IMR-90 (cell line): ENCODE results near the gene CARNS1. TPM values are rescaled to one million over a fixed set of nuclear protein-coding genes. Genes with fewer than 3 reads are reported as not detected.

Experiments
- ATAC-seq: fragments of 200-7000 bp; cut with Tn5 transposase; 2 replicates; pipeline ENCODE4 v1.9.1; 2020; ENCODE audit warnings: low read depth, mild to moderate bottlenecking, moderate library complexity
- BruUV-seq: library from RNA; stranded (reverse); fragments of 400-500 nt; replicated peaks from 2 replicates; lab custom pipeline; 2021; lab: Mats Ljungman, UMichigan
- CTCF ChIA-PET: fragments of 300-600 bp; formaldehyde crosslinking; extraction: SDS; loops from one replicate; lab custom pipeline; 2021; ENCODE audit warnings: antibody characterized with exemption; lab: Yijun Ruan, JAX
- POLR2A ChIA-PET: fragments of 300-600 bp; sonication (Branson Sonifier 250); formaldehyde crosslinking; loops from one replicate; lab custom pipeline; 2022; ENCODE audit warnings: antibody characterized with exemption; ENCODE audit not compliant: unreplicated experiment; lab: Charles Lee
- DNase-seq: peaks from one replicate; pipeline ENCODE4 v3.0.0; 2013
- H2AFZ ChIP-seq: replicated peaks from 2 replicates; pipeline ENCODE3; 2013; ENCODE audit warnings: low read length, mild to moderate bottlenecking; ENCODE audit not compliant: poor library complexity
- H2AK5ac ChIP-seq: 2 replicates; pipeline ENCODE4 v1.6.1; 2013; ENCODE audit warnings: low read depth, low read length, inconsistent platforms
- H2AK9ac ChIP-seq: replicated peaks from 2 replicates; pipeline ENCODE3; 2013; ENCODE audit warnings: mild to moderate bottlenecking, low read depth, low read length, moderate library complexity; ENCODE audit not compliant: poor library complexity
- H2BK120ac ChIP-seq: 2 replicates; pipeline ENCODE4 v1.6.1; 2013; ENCODE audit warnings: low read depth, low read length, inconsistent platforms
- H2BK15ac ChIP-seq: 3 replicates; pipeline ENCODE4 v1.6.1; 2013; ENCODE audit warnings: low read depth, low read length, inconsistent platforms
- H2BK20ac ChIP-seq: 2 replicates; pipeline ENCODE4 v1.6.1; 2013; ENCODE audit warnings: low read depth, mild to moderate bottlenecking, inconsistent platforms, low read length, moderate library complexity
- H2BK5ac ChIP-seq: 2 replicates; pipeline ENCODE4 v1.6.1; 2013; ENCODE audit warnings: mild to moderate bottlenecking, low read depth, low read length, inconsistent platforms; ENCODE audit not compliant: poor library complexity, severe bottlenecking
- H3K14ac ChIP-seq: replicated peaks from 2 replicates; pipeline ENCODE4 v1.6.1; 2013; ENCODE audit warnings: low read depth, low read length, inconsistent platforms
- H3K18ac ChIP-seq: 2 replicates; pipeline ENCODE4 v1.6.1; 2013; ENCODE audit warnings: low read depth, low read length, control low read depth
- H3K23ac ChIP-seq: 2 replicates; pipeline ENCODE4 v1.6.1; 2013; ENCODE audit warnings: low read depth, low read length, inconsistent platforms
- H3K27ac ChIP-seq: 2 replicates; pipeline ENCODE4 v1.5.1; 2013; ENCODE audit warnings: mild to moderate bottlenecking, control low read depth, low read length; ENCODE audit not compliant: insufficient read depth
- H3K27me3 ChIP-seq: 2 replicates; pipeline ENCODE4 v1.6.1; 2013; ENCODE audit warnings: low read length; ENCODE audit not compliant: control insufficient read depth, insufficient read depth
- H3K36me3 ChIP-seq: 2 replicates; pipeline ENCODE4 v1.6.1; 2013; ENCODE audit warnings: low read length, mixed read lengths; ENCODE audit not compliant: control insufficient read depth, insufficient read depth
- H3K4ac ChIP-seq: 2 replicates; pipeline ENCODE4 v1.6.1; 2013; ENCODE audit warnings: low read depth, low read length, inconsistent platforms
- H3K4me1 ChIP-seq: 2 replicates; pipeline ENCODE4 v1.6.1; 2013; ENCODE audit warnings: low read length, mixed read lengths; ENCODE audit not compliant: control insufficient read depth, insufficient read depth
- H3K4me2 ChIP-seq: 2 replicates; pipeline ENCODE4 v1.6.1; 2013; ENCODE audit warnings: low read depth, mild to moderate bottlenecking, control low read depth, low read length, moderate library complexity
- H3K4me3 ChIP-seq: 2 replicates; pipeline ENCODE4 v1.5.1; 2013; ENCODE audit warnings: low read depth, mild to moderate bottlenecking, control low read depth, low read length, moderate library complexity; ENCODE audit not compliant: insufficient read depth
- H3K56ac ChIP-seq: 2 replicates; pipeline ENCODE4 v1.6.1; 2013; ENCODE audit warnings: low read length, inconsistent platforms; ENCODE audit not compliant: insufficient read depth; ENCODE audit errors: extremely low read depth
- H3K79me1 ChIP-seq, 2 experiments: 2 replicates each; pipeline ENCODE4 v1.6.1; 2013; ENCODE audit warnings: low read length in 2 of 2, inconsistent platforms in 1 of 2, low read depth in 1 of 2
- H3K9ac ChIP-seq: 2 replicates; pipeline ENCODE4 v1.6.1; 2013; ENCODE audit warnings: low read depth, low read length, control low read depth
- H3K9me1 ChIP-seq: 2 replicates; pipeline ENCODE4 v1.6.1; 2013; ENCODE audit warnings: low read length, inconsistent platforms; ENCODE audit not compliant: insufficient read depth
- H3K9me3 ChIP-seq: 2 replicates; pipeline ENCODE4 v1.6.1; 2013; ENCODE audit warnings: low read length; ENCODE audit not compliant: control insufficient read depth, insufficient read depth
- H4K20me1 ChIP-seq: 2 replicates; pipeline ENCODE4 v1.6.1; 2013; ENCODE audit warnings: low read length, inconsistent platforms; ENCODE audit not compliant: insufficient read depth
- H4K5ac ChIP-seq: 2 replicates; pipeline ENCODE4 v1.6.1; 2013; ENCODE audit warnings: mild to moderate bottlenecking, low read depth, low read length, control low read depth
- H4K8ac ChIP-seq, 2 experiments: 2 replicates each; pipeline ENCODE4 v1.6.1; 2013; ENCODE audit warnings: low read depth in 2 of 2, low read length in 2 of 2, control low read depth in 1 of 2, inconsistent platforms in 1 of 2
- H4K91ac ChIP-seq: 2 replicates; pipeline ENCODE4 v1.6.1; 2013; ENCODE audit warnings: low read depth, low read length, inconsistent platforms; ENCODE audit not compliant: insufficient read depth
- CEBPB ChIP-seq: IDR thresholded peaks from 2 replicates; pipeline ENCODE4 v1.6.1; 2012; ENCODE audit warnings: low read depth, low read length, improper control_type of control experiment
- FOS ChIP-seq: fragments of 150-350 bp; IDR thresholded peaks from 2 replicates; pipeline ENCODE4 v1.6.1; 2016; ENCODE audit warnings: low read depth, low read length
- WGBS, 2 experiments: methylation state at CpG; one replicate each; pipeline versions ENCODE4 v1.1.5 to v1.1.7; 2013; ENCODE audit warnings: missing lambda C conversion rate in 2 of 2; ENCODE audit not compliant: insufficient read length in 1 of 2; ENCODE audit errors: extremely low coverage in 2 of 2; 5-methylcytosine and 5-hydroxymethylcytosine counted together
- dilution Hi-C: fragments of 300-500 bp; cut with HindIII; formaldehyde crosslinking; loops from one replicate; pipeline ENCODE4 v1.14.3; 2018; ENCODE audit warnings: low sequenced_read_pairs; ENCODE audit not compliant: unreplicated experiment
- in situ Hi-C: fragments of 300-500 bp; cut with MboI; formaldehyde crosslinking; loops from 3 replicates; pipeline ENCODE4 v1.14.3; 2019; ENCODE audit warnings: low sequenced_read_pairs, inconsistent platforms, mixed read lengths
- intact Hi-C: fragments of 100-400 bp; cut with micrococcal nuclease; formaldehyde crosslinking; loops from 2 replicates; pipeline ENCODE4 v1.10.0; 2022
- polyA plus RNA-seq, 3 experiments: library from polyadenylated mRNA; depleted of rRNA; stranded (reverse); fragments of >200 nt; gene quantifications; 2 replicates each; pipeline ENCODE4 v1.2.3, GENCODE V29; 2012; ENCODE audit warnings: low replicate concordance in 1 of 3
- total RNA-seq: library from RNA; depleted of rRNA; stranded (reverse); fragments of >200 nt; gene quantifications from 2 replicates; pipeline ENCODE4 v1.2.3, GENCODE V29; 2012
- TF ChIP-seq, protein P1 (sequence below): conservative IDR thresholded peaks from 2 replicates; pipeline ENCODE4 v1.5.1; 2012; ENCODE audit warnings: mild to moderate bottlenecking, low read depth, low read length, improper control_type of control experiment

CARNS1 gene
- total and polyA plus RNA-seq, 2 of the 4 experiments (the other 2 are of a cell fraction) = under 0.01 to 0.32 TPM

- Histone ChIP-seq H3K14ac (no peak overlapping the region), H3K18ac (no peak overlapping the region), H2BK5ac (no peak overlapping the region), H3K4me3 (no peak overlapping the region), H3K79me1 (no peaks in the 10 kb centered on the region), H4K8ac (no peak overlapping the region), H3K27ac (no peak overlapping the region), H3K23ac (no peak overlapping the region), H2BK120ac (no peak overlapping the region), H3K27me3 (peaks cover 6% of the 10 kb centered on the region), H2AFZ (peak overlapping the region; percentile 51), H2AK5ac (no peak overlapping the region), H3K4me1 (peaks cover 5% of the 10 kb centered on the region; the same call in 1 of the 2 replicates), H2BK15ac (no peak overlapping the region), H2BK20ac (no peak overlapping the region), H3K9ac (no peak overlapping the region), H3K9me3 (no peaks in the 10 kb centered on the region), H3K4ac (no peak overlapping the region), H3K4me2 (no peak overlapping the region), H3K9me1 (no peaks in the 10 kb centered on the region), H4K5ac (no peak overlapping the region), H4K91ac (no peak overlapping the region), H4K20me1 (no peaks in the 10 kb centered on the region), H2AK9ac (peak overlapping the region; percentile 72), H3K56ac (no peak overlapping the region), H3K36me3 (no peaks in the 10 kb centered on the region)
- no peak for ATAC-seq
- POLR2A ChIA-PET = no interaction called here
- BruUV-seq = no TSS peak
- intact Hi-C loops = loop anchor here (5.0 kb wide), 1 partner anchor 63 kb away; the partner anchor contains the start of gene AIP
- WGBS, 2 experiments = 93% methylated on average over 7 of the region's 21 CpGs; no CpG with 5 or more reads in 1 of the 2 experiments
- dilution Hi-C loops = no loop called here
- in situ Hi-C loops = no loop called here
- CTCF ChIA-PET = no interaction called here
- TF ChIP-seq CEBPB (no peak), FOS (no peak)
- TF ChIP-seq, protein P1, sequence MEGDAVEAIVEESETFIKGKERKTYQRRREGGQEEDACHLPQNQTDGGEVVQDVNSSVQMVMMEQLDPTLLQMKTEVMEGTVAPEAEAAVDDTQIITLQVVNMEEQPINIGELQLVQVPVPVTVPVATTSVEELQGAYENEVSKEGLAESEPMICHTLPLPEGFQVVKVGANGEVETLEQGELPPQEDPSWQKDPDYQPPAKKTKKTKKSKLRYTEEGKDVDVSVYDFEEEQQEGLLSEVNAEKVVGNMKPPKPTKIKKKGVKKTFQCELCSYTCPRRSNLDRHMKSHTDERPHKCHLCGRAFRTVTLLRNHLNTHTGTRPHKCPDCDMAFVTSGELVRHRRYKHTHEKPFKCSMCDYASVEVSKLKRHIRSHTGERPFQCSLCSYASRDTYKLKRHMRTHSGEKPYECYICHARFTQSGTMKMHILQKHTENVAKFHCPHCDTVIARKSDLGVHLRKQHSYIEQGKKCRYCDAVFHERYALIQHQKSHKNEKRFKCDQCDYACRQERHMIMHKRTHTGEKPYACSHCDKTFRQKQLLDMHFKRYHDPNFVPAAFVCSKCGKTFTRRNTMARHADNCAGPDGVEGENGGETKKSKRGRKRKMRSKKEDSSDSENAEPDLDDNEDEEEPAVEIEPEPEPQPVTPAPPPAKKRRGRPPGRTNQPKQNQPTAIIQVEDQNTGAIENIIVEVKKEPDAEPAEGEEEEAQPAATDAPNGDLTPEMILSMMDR = no peak
- no peak for DNase-seq
Observed at GRCh38 chr11:67419325-67420049, 4.0 kb downstream of the CARNS1 start.
